Activated CD4-positive, CD25-positive, alpha-beta regulatory T cell treated with anti-CD3 and anti-CD28 coated beads, Interleukin-2, amount 50 U/mL, for 24 hours (primary cell): ENCODE results near the gene OPRM1.
"Not testable (repeated sequence)": the region's sequence is repeated elsewhere in the genome, so short reads cannot be mapped to it uniquely, and the experiment has no call there.

ENCODE experiments used
- ATAC-seq, 2 donors: fragments of 150-1000 bp; cut with Tn5 transposase; one replicate each; pipeline ENCODE4 v1.10.0; 2021; ENCODE audit warnings: mild to moderate bottlenecking in 1 of 2, moderate library complexity in 1 of 2

The OPRM1 gene

GRCh38 chr6:154039231-154039842, at the start of gene OPRM1:
OPRM1 (plus strand) TSS chr6:154039240; CDS start chr6:154039545, 305 bp downstream.
- ATAC-seq = no peak

GRCh38 chr6:153989989-153990388, 49.1 kb upstream of the OPRM1 start:
- ATAC-seq = no peak

GRCh38 chr6:153994004-153994403, 45.0 kb upstream of the OPRM1 start:
- ATAC-seq = no peak

- ATAC-seq = no peak
Observed at GRCh38 chr6:153994811-153995210, 44.2 kb upstream of the OPRM1 start.

- ATAC-seq = no peak
Observed at GRCh38 chr6:153997221-153997620, 41.8 kb upstream of the OPRM1 start.

- ATAC-seq = no peak
Observed at GRCh38 chr6:154001494-154002285, 37.4 kb upstream of the OPRM1 start.

- no peak for ATAC-seq
Observed at GRCh38 chr6:154002894-154003293, 36.1 kb upstream of the OPRM1 start.

GRCh38 chr6:154010371-154010770, 28.7 kb upstream of the OPRM1 start:
- no peak for ATAC-seq

- no peak for ATAC-seq
Observed at GRCh38 chr6:154012852-154013251, 26.2 kb upstream of the OPRM1 start.

GRCh38 chr6:154017786-154018185, 21.3 kb upstream of the OPRM1 start:
- ATAC-seq = no peak

GRCh38 chr6:154030646-154031045, 8.4 kb upstream of the OPRM1 start:
- ATAC-seq = no peak

- ATAC-seq = no peak
Observed at GRCh38 chr6:154041001-154041400, 2.0 kb downstream of the OPRM1 start.

- no peak for ATAC-seq
Observed at GRCh38 chr6:154053141-154053540, 14.1 kb downstream of the OPRM1 start.

- ATAC-seq = no peak
Observed at GRCh38 chr6:154056536-154056935, 17.5 kb downstream of the OPRM1 start.

- ATAC-seq = no peak
Observed at GRCh38 chr6:154057098-154057497, 18.1 kb downstream of the OPRM1 start.

- ATAC-seq = no peak
Observed at GRCh38 chr6:154058963-154059680, 20.1 kb downstream of the OPRM1 start.

GRCh38 chr6:154060076-154060475, 21.0 kb downstream of the OPRM1 start:
- ATAC-seq = no peak

GRCh38 chr6:154070041-154070440, 31.0 kb downstream of the OPRM1 start:
- ATAC-seq = no peak

GRCh38 chr6:154070657-154071056, 31.6 kb downstream of the OPRM1 start:
- no peak for ATAC-seq

- ATAC-seq = no peak
Observed at GRCh38 chr6:154071236-154071635, 32.2 kb downstream of the OPRM1 start.

GRCh38 chr6:154071711-154072110, 32.7 kb downstream of the OPRM1 start:
- no peak for ATAC-seq

- ATAC-seq = not testable (repeated sequence)
Observed at GRCh38 chr6:154078596-154078995, 39.6 kb downstream of the OPRM1 start.

GRCh38 chr6:154080461-154081189, 41.6 kb downstream of the OPRM1 start:
- no peak for ATAC-seq
